PC-3 (cell line): ENCODE results near the gene CCNI2.

Experiments used
- EZH2 ChIP-seq: fragments of 300-600 bp; sonication (generic); IDR thresholded peaks from one replicate; pipeline ENCODE4 v1.6.1; 2017; ENCODE audit warnings: antibody characterized with exemption, mild to moderate bottlenecking, low read length; ENCODE audit not compliant: unreplicated experiment
- EZH2phosphoT487 ChIP-seq: fragments of 300-600 bp; sonication (generic); IDR thresholded peaks from 2 replicates; pipeline ENCODE4 v1.6.1; 2018; ENCODE audit warnings: mild to moderate bottlenecking, antibody characterized with exemption, low read length, borderline replicate concordance
- TF ChIP-seq, protein P1 (sequence below): fragments of 300-600 bp; sonication (generic); conservative IDR thresholded peaks from 2 replicates; pipeline ENCODE4 v1.5.1; 2017; ENCODE audit warnings: antibody characterized with exemption, low read depth, mild to moderate bottlenecking, low read length

DNA sequence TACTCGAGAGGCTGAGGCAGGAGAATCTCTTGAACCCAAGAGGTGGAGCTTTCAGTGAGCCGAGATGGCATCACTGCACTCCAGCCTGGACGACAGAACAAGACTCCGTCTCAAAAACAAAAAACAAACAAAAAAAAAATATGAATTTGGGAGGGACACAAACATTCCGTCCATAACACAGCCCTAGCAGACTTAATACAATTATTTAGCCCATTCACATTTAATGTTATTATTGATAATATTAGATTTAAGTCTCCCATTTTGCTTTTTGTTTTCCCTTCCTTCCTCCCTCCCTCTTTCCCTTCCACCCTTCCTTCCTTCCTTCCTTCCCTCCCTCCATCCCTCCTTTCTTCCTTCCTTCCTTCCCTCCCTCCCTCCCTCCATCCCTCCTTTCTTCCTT is 4.6 kb upstream of the CCNI2 start:
- TF ChIP-seq, protein P1, sequence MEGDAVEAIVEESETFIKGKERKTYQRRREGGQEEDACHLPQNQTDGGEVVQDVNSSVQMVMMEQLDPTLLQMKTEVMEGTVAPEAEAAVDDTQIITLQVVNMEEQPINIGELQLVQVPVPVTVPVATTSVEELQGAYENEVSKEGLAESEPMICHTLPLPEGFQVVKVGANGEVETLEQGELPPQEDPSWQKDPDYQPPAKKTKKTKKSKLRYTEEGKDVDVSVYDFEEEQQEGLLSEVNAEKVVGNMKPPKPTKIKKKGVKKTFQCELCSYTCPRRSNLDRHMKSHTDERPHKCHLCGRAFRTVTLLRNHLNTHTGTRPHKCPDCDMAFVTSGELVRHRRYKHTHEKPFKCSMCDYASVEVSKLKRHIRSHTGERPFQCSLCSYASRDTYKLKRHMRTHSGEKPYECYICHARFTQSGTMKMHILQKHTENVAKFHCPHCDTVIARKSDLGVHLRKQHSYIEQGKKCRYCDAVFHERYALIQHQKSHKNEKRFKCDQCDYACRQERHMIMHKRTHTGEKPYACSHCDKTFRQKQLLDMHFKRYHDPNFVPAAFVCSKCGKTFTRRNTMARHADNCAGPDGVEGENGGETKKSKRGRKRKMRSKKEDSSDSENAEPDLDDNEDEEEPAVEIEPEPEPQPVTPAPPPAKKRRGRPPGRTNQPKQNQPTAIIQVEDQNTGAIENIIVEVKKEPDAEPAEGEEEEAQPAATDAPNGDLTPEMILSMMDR = no peak
- no peak for TF ChIP-seq EZH2
- no peak for TF ChIP-seq EZH2phosphoT487
